HG02973 (cell line): Measurements from ENCODE around the gene FCRLB.
"Not testable (repeated sequence)": the region's sequence is repeated elsewhere in the genome, so short reads cannot be mapped to it uniquely, and the experiment has no call there.

Experiments
- ATAC-seq: cut with Tn5 transposase; IDR thresholded peaks from one replicate; pipeline ENCODE4 v1.9.1; 2021; ENCODE audit warnings: moderate library complexity; ENCODE audit not compliant: unreplicated experiment

The FCRLB gene

GRCh38 chr1:161720956-161721737, at the start of gene FCRLB:
TSS of gene FCRLB (plus strand) at chr1:161721544. CDS start at chr1:161722673, 1,129 bp downstream.
- no peak for ATAC-seq

- not testable (repeated sequence) for ATAC-seq
Measured at GRCh38 chr1:161673437-161673836, 47.9 kb upstream of the FCRLB start.

DNA sequence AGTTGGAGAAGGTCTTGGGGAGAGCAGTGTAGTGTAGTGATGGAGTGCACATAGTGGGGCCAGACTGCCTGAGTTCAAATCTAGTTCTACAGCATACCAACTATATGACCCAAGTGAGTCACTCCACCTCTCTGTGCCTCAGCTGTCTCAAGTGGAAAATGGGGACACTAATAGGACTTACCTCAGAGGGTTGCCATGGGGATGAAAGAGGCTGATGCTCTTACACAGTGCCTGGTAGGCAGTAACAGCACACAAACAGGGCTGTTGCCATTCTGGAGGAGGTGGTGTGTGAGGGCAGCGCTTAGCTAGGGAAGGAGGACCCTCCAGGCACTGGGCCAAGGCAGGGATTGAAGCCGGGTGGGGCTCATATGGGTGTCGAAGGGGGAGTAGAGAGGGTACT, 46.9 kb upstream of the FCRLB start:
- ATAC-seq: not testable (repeated sequence)

- ATAC-seq: not testable (repeated sequence)
Measured at GRCh38 chr1:161674908-161675307, 46.4 kb upstream of the FCRLB start.

GRCh38 chr1:161676441-161676840, 44.9 kb upstream of the FCRLB start:
- no peak for ATAC-seq

- no peak for ATAC-seq
Measured at GRCh38 chr1:161676958-161677689, 44.2 kb upstream of the FCRLB start.

DNA sequence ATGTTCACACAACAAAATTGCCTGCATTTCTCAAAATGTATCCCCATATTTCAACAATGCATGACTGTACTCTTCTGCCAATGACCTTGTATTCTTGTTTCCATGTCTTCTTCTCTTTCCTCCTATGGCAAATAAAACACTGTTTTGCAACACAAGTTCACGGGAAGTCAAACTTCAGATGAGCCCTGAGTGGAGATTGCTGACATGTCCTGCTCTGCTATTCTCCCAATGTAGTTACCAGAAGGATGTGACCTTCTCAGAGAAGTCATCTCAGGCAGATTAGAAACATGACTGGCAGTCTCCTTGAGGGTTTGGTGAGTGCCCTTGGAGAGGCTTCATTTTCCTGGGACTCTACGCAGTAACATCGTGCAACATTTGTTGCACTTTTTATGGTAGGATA, 42.8 kb upstream of the FCRLB start:
- ATAC-seq: no peak

GRCh38 chr1:161681879-161682278, 39.5 kb upstream of the FCRLB start:
- no peak for ATAC-seq

DNA sequence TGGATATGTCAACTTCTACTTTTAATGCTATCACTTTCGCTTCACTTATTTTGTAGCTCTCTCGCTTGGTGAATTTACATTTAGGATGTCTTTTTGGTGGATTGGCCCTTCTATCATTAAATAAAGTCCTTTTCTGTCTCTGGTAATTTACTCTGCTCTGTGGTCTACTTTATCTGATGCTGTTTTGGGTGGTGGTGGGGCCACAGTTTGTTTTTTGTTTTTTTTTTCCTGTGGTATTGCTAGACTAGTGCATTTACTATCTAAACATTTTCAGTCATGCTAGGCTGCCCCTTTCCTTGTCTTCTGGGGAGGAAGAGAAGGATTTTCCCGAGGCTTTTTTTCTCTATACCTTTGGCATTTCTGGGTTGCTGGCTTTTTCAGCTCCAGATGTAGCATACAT, 32.4 kb upstream of the FCRLB start:
- no peak for ATAC-seq

DNA sequence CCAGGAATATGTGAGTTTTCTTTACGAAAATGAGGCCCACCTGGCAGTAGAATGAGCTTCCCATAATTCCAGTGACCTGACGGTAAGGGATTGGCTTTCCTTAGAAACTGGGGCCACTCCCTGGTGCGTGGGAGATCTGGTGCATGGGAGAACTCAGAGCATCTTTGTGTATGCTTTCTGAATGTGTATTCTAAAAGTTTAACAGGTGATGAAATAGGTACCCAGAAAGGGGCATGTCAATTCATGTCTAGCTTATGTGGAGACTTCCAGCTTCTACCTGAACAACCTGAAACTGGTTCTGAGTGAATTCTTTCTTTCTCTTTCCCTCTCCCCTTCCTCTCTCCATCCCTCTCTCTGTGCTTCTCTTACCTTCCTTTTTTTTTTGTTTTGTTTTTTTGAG, 29.5 kb upstream of the FCRLB start:
- ATAC-seq: no peak

DNA sequence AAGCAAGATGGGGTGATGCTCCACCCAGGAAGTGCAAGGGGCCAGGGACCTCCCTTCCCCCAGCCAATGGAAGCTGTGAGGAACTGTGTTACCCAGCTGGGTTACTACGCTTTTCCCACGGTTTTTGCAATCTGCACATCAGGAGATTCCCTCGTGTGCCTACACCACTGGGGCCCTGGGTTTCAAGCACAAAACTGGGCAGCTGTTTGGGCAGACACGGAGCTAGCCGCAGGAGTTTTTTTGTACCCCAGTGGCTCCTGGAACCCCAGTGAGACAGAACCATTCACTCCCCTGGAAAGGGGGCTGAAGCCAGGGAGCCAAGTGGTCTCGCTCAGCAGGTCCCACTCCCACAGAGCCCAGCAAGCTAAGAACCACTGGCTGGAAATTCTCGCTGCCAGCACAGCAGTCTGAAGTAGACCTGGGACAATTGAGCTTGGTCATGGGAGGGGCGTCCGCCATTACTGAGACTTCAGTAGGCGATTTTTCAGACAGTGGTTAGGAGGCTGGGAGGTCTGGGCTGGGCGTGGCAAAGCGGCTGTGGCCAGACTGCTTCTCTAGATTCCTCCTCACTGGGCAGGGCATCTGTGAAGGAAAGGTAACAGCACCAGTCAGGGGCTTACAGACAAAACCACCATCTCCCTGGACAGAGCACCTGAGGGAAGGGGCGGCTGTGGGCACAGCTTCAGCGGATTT, 28.2 kb upstream of the FCRLB start:
- not testable (repeated sequence) for ATAC-seq

GRCh38 chr1:161698302-161698701, 23.0 kb upstream of the FCRLB start:
- not testable (repeated sequence) for ATAC-seq

DNA sequence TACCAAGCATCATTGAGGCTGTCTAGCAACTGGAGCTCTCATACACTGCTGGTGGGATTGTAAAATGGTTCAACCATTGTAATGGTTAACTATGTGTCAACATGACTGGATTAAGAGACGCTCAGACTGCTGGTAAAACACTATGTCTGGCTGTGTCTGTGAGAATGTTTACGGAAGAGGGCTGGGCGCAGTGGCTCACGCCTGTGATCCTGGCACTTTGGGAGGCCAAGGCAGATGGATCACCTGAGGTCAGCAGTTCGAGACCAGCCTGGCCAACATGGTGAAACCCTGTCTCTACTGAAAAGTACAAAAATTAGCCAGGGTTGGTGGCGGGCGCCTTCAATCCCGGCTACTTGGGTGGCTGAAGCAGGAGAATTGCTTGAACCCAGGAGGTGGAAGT, 19.1 kb upstream of the FCRLB start:
- ATAC-seq: no peak

GRCh38 chr1:161705537-161705936, 15.8 kb upstream of the FCRLB start:
- ATAC-seq: no peak

DNA sequence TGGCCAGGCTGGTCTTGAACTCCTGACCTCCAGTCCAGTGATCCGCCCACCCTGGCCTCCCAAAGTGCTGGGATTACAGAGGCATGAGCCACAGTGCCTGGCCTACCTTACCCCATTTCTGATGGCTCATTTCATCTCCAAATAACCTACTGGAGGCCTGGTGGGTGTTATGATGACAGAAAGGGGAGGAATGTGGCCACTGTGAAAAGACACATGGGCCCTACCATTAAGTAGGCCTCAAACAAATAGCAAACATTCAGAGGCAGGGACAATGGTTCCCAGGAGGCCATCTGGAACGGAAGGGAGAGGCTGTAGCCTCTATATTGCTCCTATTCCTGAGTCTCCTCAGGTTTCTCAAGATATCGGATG, 15.2 kb upstream of the FCRLB start:
- ATAC-seq: peak; percentile 1

DNA sequence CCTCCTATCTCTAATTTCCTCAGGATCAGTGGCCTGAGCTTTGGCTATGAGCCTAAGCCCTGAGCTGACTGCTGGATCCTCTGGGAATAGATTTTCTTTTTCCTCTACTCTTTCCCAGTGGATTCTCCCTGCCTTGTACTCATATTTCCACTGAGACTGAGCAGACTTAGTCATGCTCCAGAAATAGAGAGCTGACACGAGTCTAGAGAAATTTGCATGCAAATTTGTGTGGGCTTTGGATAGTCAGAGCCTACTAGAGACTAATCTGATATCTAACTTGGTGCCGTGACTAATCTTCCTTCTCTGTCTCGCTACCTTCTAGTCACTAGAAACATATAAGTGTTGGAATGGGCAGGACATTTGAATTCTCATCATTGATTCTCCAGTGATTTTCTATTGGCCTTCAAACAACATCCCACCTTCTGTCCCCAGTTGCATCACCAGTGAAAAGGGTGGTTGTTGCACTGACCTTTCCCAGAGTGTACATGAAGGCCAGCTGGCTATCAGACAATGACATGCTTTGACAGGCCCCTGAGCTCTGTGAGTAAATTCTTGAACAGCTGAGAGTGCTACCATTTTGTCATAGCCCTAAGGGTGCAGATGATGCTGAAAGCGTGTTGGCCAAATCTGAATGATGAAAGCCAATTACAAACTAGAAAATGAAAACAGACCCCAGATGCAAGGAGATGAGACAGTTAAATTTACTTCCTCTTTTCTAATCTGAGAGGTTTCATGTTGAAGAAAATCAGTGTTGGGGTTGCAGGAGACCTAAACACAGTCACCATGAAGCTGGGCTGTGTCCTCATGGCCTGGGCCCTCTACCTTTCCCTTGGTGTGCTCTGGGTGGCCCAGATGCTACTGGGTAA, 14.6 kb upstream of the FCRLB start, which contains the start of gene FCRLA:
Gene FCRLA (plus strand): TSS at position 748 of the 866 bp plus-strand sequence. CDS start 36 bp downstream, at position 784.
- peak; percentile 75 for ATAC-seq

DNA sequence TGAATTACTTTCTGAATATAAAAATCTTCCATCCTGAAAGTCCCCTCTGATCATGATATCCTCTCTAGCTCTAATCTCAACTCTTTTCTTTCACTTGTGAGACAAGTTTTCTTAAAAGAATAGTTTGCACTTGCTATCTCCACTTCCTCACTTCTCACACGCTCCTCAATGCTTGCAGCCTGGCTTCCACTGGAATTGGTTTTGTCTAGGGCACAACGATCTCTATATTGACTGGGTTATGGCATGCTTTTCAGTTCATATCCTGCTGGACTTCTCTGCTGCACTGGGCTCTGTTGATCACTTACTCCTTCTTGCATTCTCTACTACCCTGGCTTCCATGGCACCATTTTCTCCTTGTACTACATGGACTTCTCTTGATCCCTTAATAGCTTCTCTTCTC, 13.8 kb upstream of the FCRLB start:
- ATAC-seq: no peak

DNA sequence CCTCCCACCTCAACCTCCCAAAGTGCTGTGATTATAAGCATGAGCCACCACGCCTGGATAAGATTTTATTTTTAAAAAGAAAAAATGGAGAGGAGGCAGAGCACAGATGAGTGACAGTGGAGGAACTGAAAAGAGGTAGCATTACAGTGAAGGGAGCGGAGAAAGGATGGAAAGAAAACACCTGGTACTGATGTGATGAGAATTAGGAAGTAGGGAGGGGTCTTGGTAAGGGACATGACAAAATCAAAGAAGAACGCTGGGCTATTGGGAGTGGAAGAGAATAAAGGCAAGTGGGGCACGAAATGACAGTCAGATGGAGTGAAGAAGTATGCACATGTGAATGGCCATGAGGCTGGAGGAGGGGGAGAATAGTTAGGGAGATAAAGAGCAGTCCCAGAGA, 12.0 kb upstream of the FCRLB start:
- no peak for ATAC-seq

- ATAC-seq: no peak
Measured at GRCh38 chr1:161710560-161710959, 10.8 kb upstream of the FCRLB start.

DNA sequence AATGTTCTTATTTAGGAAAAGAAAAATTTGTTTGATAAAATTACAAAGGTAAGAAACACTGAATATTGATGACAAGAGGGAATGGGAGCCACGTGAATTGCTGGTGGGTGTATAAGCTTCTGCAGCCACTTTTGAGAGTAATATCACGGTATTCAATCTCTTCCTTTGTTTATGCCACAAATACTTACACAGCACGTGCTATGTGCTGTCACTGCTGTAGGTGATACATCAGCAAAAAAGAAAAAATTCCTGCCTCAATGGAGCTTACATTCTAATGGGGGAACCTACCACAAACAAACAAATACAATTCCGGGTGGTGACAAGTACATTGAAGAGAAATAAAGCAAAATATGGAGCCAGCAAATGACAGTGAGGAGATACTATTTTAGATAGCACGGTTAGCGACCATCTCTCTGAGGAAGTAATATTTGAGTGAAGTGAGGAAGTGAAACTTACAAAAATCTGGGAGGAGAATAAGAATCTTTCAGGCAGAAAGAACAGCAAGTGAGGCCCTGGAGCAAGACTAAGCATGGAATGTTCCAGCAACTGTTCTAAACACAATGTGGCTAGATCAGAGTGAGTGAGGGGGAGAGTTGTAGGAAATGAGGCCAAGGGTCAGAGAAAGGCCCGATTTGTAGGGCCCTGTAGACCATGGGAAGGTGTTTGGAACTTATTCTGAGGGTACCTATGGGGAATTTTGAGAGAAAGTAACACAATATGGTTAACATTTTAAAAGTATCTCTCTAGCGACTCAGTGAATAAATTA, 2.6 kb upstream of the FCRLB start:
- ATAC-seq: peak; percentile 66
